EL (cell line): Measurements from ENCODE around the gene DBR1.
"Not testable (repeated sequence)": the region's sequence is repeated elsewhere in the genome, so short reads cannot be mapped to it uniquely, and the experiment has no call there.

Experiments used
- DNase-seq: peaks from one replicate; pipeline ENCODE4 v3.0.0-alpha.2; 2016

The DBR1 gene

DNA sequence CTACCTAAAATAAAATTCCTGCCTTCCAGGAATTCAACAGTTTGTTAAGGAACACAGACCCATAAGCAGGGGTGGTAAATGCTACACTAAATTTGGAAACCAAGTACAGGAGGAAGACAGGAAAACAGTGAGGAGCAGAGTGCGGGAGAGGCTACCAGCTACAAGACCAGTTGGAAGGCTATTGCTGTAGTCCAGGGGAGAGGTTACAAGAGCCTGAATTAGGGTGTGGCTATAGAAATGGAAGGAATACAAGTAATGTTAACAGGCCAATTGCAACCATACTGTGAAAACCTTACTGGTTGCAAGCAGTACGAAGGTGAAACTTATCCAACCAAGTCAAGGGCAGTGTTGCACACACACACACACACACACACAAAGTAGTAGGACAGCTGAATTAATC is 11.5 kb upstream of the DBR1 start:
- DNase-seq, result no peak

GRCh38 chr3:138184994-138185393 is 10.3 kb upstream of the DBR1 start:
- DNase-seq, result peak; percentile 8

GRCh38 chr3:138180375-138181029 is 5.8 kb upstream of the DBR1 start:
- DNase-seq, result peak; percentile 28

DNA sequence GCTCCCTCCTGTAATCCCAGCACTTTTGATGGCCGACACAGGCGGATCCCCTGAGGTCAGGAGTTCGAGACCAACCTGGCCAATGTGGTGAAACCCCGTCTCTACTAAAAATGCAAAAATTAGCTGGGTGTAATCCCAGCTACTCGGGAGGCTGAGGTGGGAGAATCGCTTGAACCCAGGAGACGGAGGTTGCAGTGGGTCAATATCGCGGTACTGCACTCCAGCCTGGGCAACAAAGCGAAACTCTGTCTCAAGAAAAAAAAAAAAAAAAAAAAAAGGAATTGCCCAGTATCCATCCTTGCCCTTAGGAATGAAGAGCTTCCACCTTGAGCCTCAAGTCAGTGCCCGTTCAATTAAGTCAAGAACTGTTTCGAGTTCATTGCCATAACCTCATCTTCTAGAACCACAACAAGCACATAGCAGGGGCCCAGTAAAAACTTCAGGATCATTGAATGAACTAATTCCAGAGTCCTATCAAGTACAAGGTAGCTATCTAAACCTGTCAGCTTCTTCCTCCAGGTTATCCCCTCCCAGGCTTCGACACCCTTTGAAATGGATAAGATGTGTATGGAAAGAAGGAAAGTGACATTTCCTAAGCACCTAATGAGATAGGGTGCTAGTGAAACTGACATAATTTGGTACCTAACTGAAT is 826 bp downstream of the DBR1 start:
- DNase-seq, result peak; percentile 6

DNA sequence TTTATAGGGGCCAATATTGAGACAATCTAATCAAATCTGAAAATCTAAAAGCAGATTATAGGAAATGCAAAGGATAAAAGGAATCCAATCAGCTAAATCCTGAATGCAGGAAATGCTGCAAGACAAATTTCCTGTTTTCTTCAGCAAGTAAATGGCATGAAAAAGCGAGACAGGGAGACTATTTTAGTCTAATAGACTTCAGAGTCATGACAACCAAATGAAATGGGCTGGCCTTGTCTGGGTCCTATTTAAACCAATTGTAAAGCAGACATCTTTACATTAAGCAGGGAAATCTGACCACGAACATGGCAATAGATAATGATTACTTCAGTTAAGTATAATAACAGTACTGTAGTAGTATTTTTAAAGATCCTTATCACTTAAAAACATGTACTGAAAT is 2.1 kb downstream of the DBR1 start:
- DNase-seq, result no peak

GRCh38 chr3:138165061-138165460 is 9.7 kb downstream of the DBR1 start:
- DNase-seq, result no peak

DNA sequence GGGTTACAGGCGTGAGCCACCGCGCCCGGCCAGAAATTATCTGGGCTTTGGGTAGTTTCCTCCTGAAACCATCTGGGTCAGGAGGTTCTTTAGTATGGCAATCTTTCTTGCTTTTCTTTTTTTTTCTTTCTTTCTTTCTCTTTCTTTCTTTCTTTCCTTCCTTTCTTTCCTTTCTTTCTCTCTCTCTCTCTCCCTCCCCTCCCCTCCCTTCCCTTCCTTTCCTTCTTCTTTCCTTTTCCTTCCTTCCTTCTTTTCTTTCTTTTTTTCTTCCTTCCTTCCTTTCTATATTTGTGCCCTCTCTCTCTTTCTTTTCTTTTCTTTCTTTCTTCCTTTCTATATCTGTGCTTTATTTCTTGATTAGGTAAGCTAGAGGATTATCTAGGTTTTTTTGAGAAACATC is 17.0 kb downstream of the DBR1 start:
- DNase-seq, result no peak

GRCh38 chr3:138154534-138154933 is 20.2 kb downstream of the DBR1 start:
- no peak for DNase-seq

GRCh38 chr3:138148503-138148902 is 26.2 kb downstream of the DBR1 start:
- DNase-seq, result no peak

DNA sequence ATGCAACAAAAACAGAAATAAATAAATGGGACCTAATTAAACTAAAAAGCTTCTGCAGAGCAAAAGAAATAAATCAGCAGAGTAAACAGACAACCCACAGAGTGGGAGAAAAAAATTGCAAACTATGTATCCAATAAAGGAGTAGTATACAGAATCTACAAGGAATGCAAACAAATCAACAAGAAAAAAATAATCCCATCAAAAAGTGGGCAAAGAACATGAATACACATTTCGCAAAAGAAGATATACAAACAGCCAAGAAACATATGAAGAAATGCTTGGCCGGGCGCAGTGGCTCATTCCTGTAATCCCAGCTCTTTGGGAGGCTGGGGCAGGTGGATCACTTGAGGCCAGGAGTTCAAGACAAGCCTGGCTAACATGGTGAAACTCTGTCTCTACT is 32.5 kb downstream of the DBR1 start:
- not testable (repeated sequence) for DNase-seq

- no peak for DNase-seq
These were observed 33.8 kb downstream of the DBR1 start for GRCh38 chr3:138140940-138141339.

DNA sequence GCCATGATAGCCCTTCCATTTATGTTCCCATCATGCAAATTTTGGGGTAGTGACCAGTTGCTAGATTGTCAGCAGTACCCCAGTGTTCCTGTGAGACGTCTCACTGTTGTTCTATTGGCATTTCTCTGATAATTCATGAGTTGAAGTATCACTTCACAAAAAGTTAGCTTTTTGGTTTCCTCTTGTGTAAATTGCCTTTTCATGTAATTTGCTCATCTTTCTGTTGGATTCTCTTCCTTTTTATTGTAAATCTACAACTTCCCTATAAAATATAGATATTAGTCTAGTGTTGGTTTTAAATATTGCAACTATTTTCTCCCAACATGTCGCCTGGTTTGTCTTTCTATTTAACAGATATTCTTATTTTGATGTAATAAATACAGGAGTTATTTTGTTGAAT is 35.0 kb downstream of the DBR1 start:
- DNase-seq, result no peak

- DNase-seq, result no peak
These were observed 36.9 kb downstream of the DBR1 start for GRCh38 chr3:138137861-138138260.

DNA sequence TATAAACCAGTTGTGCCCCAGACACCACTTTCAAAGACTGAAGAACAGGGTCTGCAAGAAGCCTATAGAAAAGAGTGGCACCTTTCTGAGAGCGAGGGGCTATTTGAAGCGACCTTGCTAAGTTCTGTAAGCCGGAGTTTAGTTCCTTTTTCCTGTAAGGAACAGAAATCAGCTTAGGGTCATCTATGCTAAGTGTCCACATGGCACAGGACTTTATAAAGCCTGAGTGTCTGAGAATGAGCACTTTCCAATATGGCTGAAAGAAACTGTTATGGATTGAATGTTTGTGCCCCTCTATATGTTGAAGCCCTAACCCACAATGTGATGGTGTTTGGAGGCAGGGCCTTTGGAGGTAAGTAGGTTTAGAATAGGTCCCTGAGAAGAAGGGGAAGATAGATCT is 38.5 kb downstream of the DBR1 start:
- DNase-seq, result no peak

- DNase-seq, result no peak
These were observed 38.9 kb downstream of the DBR1 start for GRCh38 chr3:138135833-138136194.

DNA sequence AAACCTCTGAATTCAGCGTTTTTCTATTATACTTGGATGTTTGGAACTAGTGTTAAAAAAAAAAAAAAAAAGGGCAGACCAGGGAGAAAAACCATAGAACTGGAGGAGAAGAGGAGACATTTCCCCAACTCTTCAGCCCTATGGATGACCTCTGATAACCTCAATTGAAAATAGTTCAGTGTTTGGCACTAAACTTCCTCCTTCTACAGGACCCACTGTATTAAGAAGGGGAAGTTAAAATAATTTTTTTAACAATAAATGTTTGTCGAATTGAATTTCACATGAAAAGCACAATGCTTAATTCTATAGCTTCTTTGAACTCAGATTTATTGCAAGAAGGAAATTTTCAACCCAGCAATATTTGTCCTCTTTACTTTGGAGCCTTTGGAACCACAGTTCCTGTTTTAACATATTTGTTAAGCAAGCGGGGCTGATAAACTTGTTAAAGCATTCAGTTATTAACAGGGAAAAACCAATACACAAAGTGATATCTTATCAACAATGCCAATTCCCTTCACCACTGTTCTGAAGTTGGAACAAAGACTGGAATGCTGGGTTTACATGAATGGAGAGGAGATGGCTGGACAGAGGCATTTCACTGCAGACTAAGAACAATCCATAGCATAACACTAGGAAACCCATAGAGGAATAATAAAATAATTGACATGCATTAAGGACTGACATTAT is 39.4 kb downstream of the DBR1 start:
- no peak for DNase-seq

- no peak for DNase-seq
These were observed 42.5 kb downstream of the DBR1 start, which contains the start of gene A4GNT for GRCh38 chr3:138132239-138132638. A4GNT (minus strand) TSS chr3:138132390; CDS start chr3:138131256, 1,134 bp downstream.

GRCh38 chr3:138127636-138128365 is 46.9 kb downstream of the DBR1 start:
- no peak for DNase-seq

DNA sequence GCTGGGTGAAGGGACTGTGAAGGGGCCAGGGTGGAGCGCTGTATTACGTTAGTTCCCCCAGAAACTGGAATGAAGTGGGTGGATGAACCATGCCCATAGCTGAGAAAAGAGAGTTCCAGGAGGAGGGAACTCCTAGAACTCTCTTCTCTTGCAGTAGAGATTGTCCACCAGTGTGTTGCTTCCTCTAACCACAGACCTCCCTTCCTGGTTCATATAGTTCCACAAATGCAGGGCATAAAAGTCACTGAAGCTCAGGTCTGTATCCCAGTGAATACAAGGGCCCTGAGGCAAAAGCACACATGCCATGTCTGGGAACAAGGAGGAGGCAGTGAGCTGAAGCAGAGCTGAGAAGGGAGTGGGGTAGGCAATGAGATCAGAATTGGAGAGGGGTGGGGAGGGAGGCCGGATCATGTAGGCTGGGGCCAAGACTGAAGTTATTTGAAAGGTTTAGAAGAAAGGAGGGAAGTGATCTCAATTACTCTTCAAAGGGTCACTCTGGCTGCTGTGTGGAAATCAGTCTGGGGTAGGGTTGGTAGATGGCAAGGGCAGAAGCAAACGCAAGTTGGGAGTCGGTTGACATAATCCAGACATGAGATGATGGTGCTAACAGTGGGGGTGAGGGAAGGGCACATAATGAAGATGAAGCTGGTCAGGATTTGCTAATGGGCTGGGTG is 49.0 kb downstream of the DBR1 start:
- DNase-seq, result peak; percentile 72

GRCh38 chr3:138124706-138125355 is 49.9 kb downstream of the DBR1 start:
- DNase-seq, result peak; percentile 44

GRCh38 chr3:138124188-138124587 is 50.5 kb downstream of the DBR1 start:
- DNase-seq, result no peak

GRCh38 chr3:138119423-138119766 is 55.3 kb downstream of the DBR1 start:
- no peak for DNase-seq
